B cell (primary cell): ENCODE results near the gene MEOX2. TPM values are rescaled to one million over a fixed set of nuclear protein-coding genes. Genes with fewer than 3 reads are reported as not detected.

Experiments
- ATAC-seq: fragments of 200-7000 bp; cut with Tn5 transposase; one replicate; pipeline ENCODE4 v1.10.0; 2021; ENCODE audit warnings: low read depth, mild to moderate bottlenecking, moderate number of reproducible peaks, moderate library complexity
- CTCF ChIA-PET: fragments of 350-600 bp; sonication (Branson Sonifier 250); formaldehyde crosslinking; loops from one replicate; lab custom pipeline; 2021; ENCODE audit warnings: antibody characterized with exemption, inconsistent platforms; lab: Charles Lee
- POLR2A ChIA-PET: fragments of 350-600 bp; sonication (Branson Sonifier 250); formaldehyde crosslinking; loops from one replicate; lab custom pipeline; 2021; ENCODE audit warnings: antibody characterized with exemption; lab: Charles Lee
- DNase-seq: peaks from one replicate; pipeline ENCODE4 v3.0.0; 2013
- H2AFZ ChIP-seq: 2 replicates; pipeline ENCODE4 v1.6.1; 2012; ENCODE audit warnings: mild to moderate bottlenecking, low read depth, low read length; ENCODE audit not compliant: insufficient read depth, poor library complexity, severe bottlenecking
- H3K27ac ChIP-seq, 2 donors: 1 replicate in 1 of 2; 2 replicates in 1 of 2; pipeline ENCODE4 v1.5.1; 2012 to 2013; ENCODE audit warnings: low read length in 2 of 2, mild to moderate bottlenecking in 2 of 2, moderate library complexity in 1 of 2
- H3K27me3 ChIP-seq, 4 experiments: fragments of 200-600 bp in 1 of 4; sonication (generic) in 1 of 4; replicated peaks in 1 of 4; 1 replicate in 2 of 4; 2 replicates in 2 of 4; pipeline versions ENCODE4 v1.6.1 to v1.7.0; 2013 to 2016; ENCODE audit warnings: low read length in 3 of 4, mild to moderate bottlenecking in 2 of 4, mixed read lengths in 1 of 4, moderate library complexity in 1 of 4; ENCODE audit not compliant: insufficient read depth in 4 of 4, control insufficient read depth in 3 of 4; ENCODE audit errors: control extremely low read depth in 1 of 4
- H3K36me3 ChIP-seq, 2 experiments: replicated peaks in 1 of 2; 1 replicate in 1 of 2; 2 replicates in 1 of 2; pipeline versions ENCODE4 v1.6.1 to v1.7.1; 2013; ENCODE audit warnings: low read length in 1 of 2; ENCODE audit not compliant: insufficient read depth in 2 of 2, control insufficient read depth in 1 of 2; ENCODE audit errors: control extremely low read depth in 1 of 2, extremely low read depth in 1 of 2
- H3K4me1 ChIP-seq, 2 donors: fragments of 200-600 bp in 1 of 2; sonication (generic) in 1 of 2; 1 replicate in 1 of 2; 2 replicates in 1 of 2; pipeline versions ENCODE4 v1.5.1 to v1.6.1; 2013 to 2017; ENCODE audit warnings: low read length in 2 of 2; ENCODE audit not compliant: control insufficient read depth in 2 of 2, insufficient read depth in 2 of 2
- H3K4me2 ChIP-seq: replicated peaks from 2 replicates; pipeline ENCODE3; 2012; ENCODE audit warnings: mild to moderate bottlenecking, low read depth, low read length; ENCODE audit not compliant: poor library complexity, severe bottlenecking
- H3K4me3 ChIP-seq, 5 experiments: fragments of 200-600 bp in 1 of 5; sonication (generic) in 1 of 5; 1 replicate in 3 of 5; 2 replicates in 2 of 5; pipeline versions ENCODE4 v1.5.1 to v1.7.0; 2011 to 2016; ENCODE audit warnings: low read length in 4 of 5, mild to moderate bottlenecking in 4 of 5, low read depth in 2 of 5, control low read depth in 1 of 5, moderate library complexity in 1 of 5; ENCODE audit not compliant: insufficient read depth in 1 of 5; ENCODE audit errors: control extremely low read depth in 1 of 5, extremely low read depth in 1 of 5
- H3K79me2 ChIP-seq: fragments of 200-600 bp; sonication (generic); one replicate; pipeline ENCODE4 v1.6.0; 2016; ENCODE audit warnings: low read length; ENCODE audit not compliant: control insufficient read depth, insufficient read depth
- H3K9ac ChIP-seq: fragments of 200-600 bp; sonication (generic); 2 replicates; pipeline ENCODE4 v1.6.1; 2017; ENCODE audit warnings: mild to moderate bottlenecking, low read length, moderate library complexity
- H3K9me3 ChIP-seq, 3 donors: one replicate each; pipeline versions ENCODE4 v1.6.1 to v1.7.1; 2013; ENCODE audit warnings: low read length in 2 of 3; ENCODE audit not compliant: control insufficient read depth in 2 of 3, insufficient read depth in 1 of 3; ENCODE audit errors: control extremely low read depth in 1 of 3
- H4K20me1 ChIP-seq: 2 replicates; pipeline ENCODE4 v1.6.0; 2012; ENCODE audit warnings: mild to moderate bottlenecking, low read length; ENCODE audit not compliant: insufficient read depth, control insufficient read depth, poor library complexity, severe bottlenecking
- H3K27ac Mint-ChIP-seq: one replicate; pipeline ENCODE4 v1.8.0; 2021; ENCODE audit warnings: mixed read lengths
- H3K27me3 Mint-ChIP-seq: one replicate; pipeline ENCODE4 v1.8.0; 2021; ENCODE audit warnings: mixed read lengths
- H3K4me1 Mint-ChIP-seq: one replicate; pipeline ENCODE4 v1.8.0; 2021; ENCODE audit warnings: mixed read lengths
- H3K4me3 Mint-ChIP-seq: one replicate; pipeline ENCODE4 v1.8.0; 2021; ENCODE audit warnings: mixed read lengths
- H3K9me3 Mint-ChIP-seq: one replicate; pipeline ENCODE4 v1.8.0; 2022; ENCODE audit warnings: mixed read lengths; ENCODE audit not compliant: insufficient read depth
- CTCF ChIP-seq: fragments of 200-600 bp; IDR thresholded peaks from one replicate; pipeline ENCODE4 v1.8.0; 2022; ENCODE audit warnings: antibody characterized with exemption, mild to moderate bottlenecking
- EZH2 ChIP-seq: IDR thresholded peaks from 2 replicates; pipeline ENCODE4 v1.6.1; 2012; ENCODE audit warnings: borderline replicate concordance, low read depth, mild to moderate bottlenecking, moderate library complexity, low read length; ENCODE audit not compliant: insufficient read depth, poor library complexity, severe bottlenecking
- WGBS: methylation state at CpG from one replicate; pipeline ENCODE4 v1.1.5; 2013; ENCODE audit warnings: missing lambda C conversion rate; ENCODE audit not compliant: insufficient coverage; 5-methylcytosine and 5-hydroxymethylcytosine counted together
- intact Hi-C: fragments of 100-400 bp; cut with micrococcal nuclease; formaldehyde crosslinking; loops from one replicate; pipeline ENCODE4 v1.10.0; 2022
- polyA plus RNA-seq: library from polyadenylated mRNA; depleted of rRNA; stranded (reverse); fragments of >200 nt; gene quantifications from 2 replicates; pipeline ENCODE4 v1.2.3, GENCODE V29; 2012
- total RNA-seq, 2 donors: library from RNA; stranded (reverse); fragments of 120-200 nt in 1 of 2; gene quantifications; 1 replicate in 1 of 2; 2 replicates in 1 of 2; pipeline versions ENCODE4 v1.2.3 to v1.2.4, GENCODE V29; 2013 to 2022

Gene MEOX2
- total and polyA plus RNA-seq, 2 donors (not counting 1 experiment from before 2014, with no cell fraction given) = not detected

- Mint-ChIP-seq H3K27me3 (peaks cover 25% of the 10 kb centered on the region), H3K4me1 (no peaks in the 10 kb centered on the region), H3K27ac (no peak overlapping the region), H3K4me3 (no peak overlapping the region), H3K9me3 (no peaks in the 10 kb centered on the region)
- peaks cover 0 to 7% (median 0%) of the 10 kb centered on the region in 3 donors for H3K9me3 ChIP-seq
- H3K4me2 ChIP-seq = no peak overlapping the region
- POLR2A ChIA-PET = no interaction called here
- intact Hi-C loops = no loop called here
- H3K79me2 ChIP-seq = no peaks in the 10 kb centered on the region
- no peaks in the 10 kb centered on the region for H3K36me3 ChIP-seq
- WGBS = no CpG with 5 or more reads among the region's 5 CpGs
- peaks cover 0 to 22% (median 6%) of the 10 kb centered on the region in 4 experiments for H3K27me3 ChIP-seq
- H3K27ac ChIP-seq = no peak overlapping the region
- DNase-seq = no peak
- H3K4me3 ChIP-seq = no peak overlapping the region
- CTCF ChIA-PET = no interaction called here
- no peak for ATAC-seq
- no peak overlapping the region for H3K9ac ChIP-seq
- H4K20me1 ChIP-seq = no peaks in the 10 kb centered on the region
- H2AFZ ChIP-seq = no peak overlapping the region
- TF ChIP-seq EZH2 (no peak), CTCF (no peak)
- H3K4me1 ChIP-seq = no peaks in the 10 kb centered on the region
Measured at GRCh38 chr7:15682751-15683245, 3.7 kb downstream of the MEOX2 start.

GRCh38 chr7:15682111-15682510 is 4.4 kb downstream of the MEOX2 start:
- no peaks in the 10 kb centered on the region for H3K4me1 Mint-ChIP-seq
- Histone ChIP-seq H3K27ac (no peak overlapping the region), H3K9ac (no peak overlapping the region), H4K20me1 (no peaks in the 10 kb centered on the region), H3K4me3 (no peak overlapping the region), H3K9me3 (peaks cover 0 to 7% (median 0%) of the 10 kb centered on the region in 3 donors), H3K79me2 (no peaks in the 10 kb centered on the region), H2AFZ (no peak overlapping the region), H3K4me2 (no peak overlapping the region), H3K27me3 (peaks cover 0 to 16% (median 5%) of the 10 kb centered on the region in 4 experiments), H3K4me1 (no peaks in the 10 kb centered on the region), H3K36me3 (no peaks in the 10 kb centered on the region)
- no peak overlapping the region for H3K4me3 Mint-ChIP-seq
- DNase-seq (no peak), ATAC-seq (no peak)
- intact Hi-C loops = no loop called here
- H3K27me3 Mint-ChIP-seq = peaks cover 25% of the 10 kb centered on the region
- TF ChIP-seq EZH2 = no peak
- no peak for TF ChIP-seq CTCF
- no peak overlapping the region for H3K27ac Mint-ChIP-seq
- CTCF ChIA-PET = no interaction called here
- no peaks in the 10 kb centered on the region for H3K9me3 Mint-ChIP-seq
- POLR2A ChIA-PET = no interaction called here
